ENCODE results near the gene CYP27A1. TPM values are rescaled to one million over a fixed set of nuclear protein-coding genes. Genes with fewer than 3 reads are reported as not detected.

The CYP27A1 gene
- total and polyA plus RNA-seq, 4 donors, result 38.3 to 110 (median 77.1) TPM

- TF ChIP-seq CTCF (IDR thresholded peaks at IDR 0.05; ENCODE audit: control extremely low read depth, extremely low read depth), result peak; percentile 24
- Histone ChIP-seq H3K36me3 (ENCODE audit: control insufficient read depth in 4 of 4, insufficient read depth in 4 of 4, low read length in 4 of 4) (no peaks in the 10 kb centered on the region), H3K4me1 (ENCODE audit: control insufficient read depth in 5 of 5, insufficient read depth in 5 of 5, low read length in 5 of 5) (peaks cover 0 to 5% (median 0%) of the 10 kb centered on the region in 5 donors), H3K9ac (ENCODE audit: insufficient read depth in 1 of 2, low read length in 2 of 2) (no peak overlapping the region), H3K27ac (ENCODE audit: low read depth in 1 of 2, low read length in 1 of 2) (no peak overlapping the region), H3K4me3 (no peak overlapping the region), H3K27me3 (ENCODE audit: control insufficient read depth in 3 of 3, insufficient read depth in 3 of 3, low read length in 2 of 3) (peaks cover 4 to 55% (median 49%) of the 10 kb centered on the region in 3 donors), H3K9me3 (ENCODE audit: control insufficient read depth in 4 of 4, insufficient read depth in 3 of 4, low read length in 3 of 4) (peaks cover 0 to 2% (median 0%) of the 10 kb centered on the region in 4 donors)
- 20% methylated on average over 16 of the region's 16 CpGs for WGBS, 2 donors
- ATAC-seq (ENCODE audit: insufficient read depth, low FRiP score) (peak; percentile 69), DNase-seq (peak; percentile 61 to 75 (median 68))
Measured at GRCh38 chr2:218852911-218853667, 71.1 kb downstream of the CYP27A1 start.

GRCh38 chr2:218853766-218854165 is 71.8 kb downstream of the CYP27A1 start:
- H3K4me1 ChIP-seq (ENCODE audit: control insufficient read depth in 5 of 5, insufficient read depth in 5 of 5, low read length in 5 of 5), result peaks cover 0 to 5% (median 0%) of the 10 kb centered on the region in 5 donors
- WGBS, 2 donors, result 31 to 36% methylated on average over 5 of the region's 5 CpGs
- TF ChIP-seq CTCF (IDR thresholded peaks at IDR 0.05; ENCODE audit: control extremely low read depth, extremely low read depth), result no peak
- DNase-seq (no peak), ATAC-seq (ENCODE audit: insufficient read depth, low FRiP score) (no peak)
- peaks cover 0 to 2% (median 0%) of the 10 kb centered on the region in 4 donors for H3K9me3 ChIP-seq (ENCODE audit: control insufficient read depth in 4 of 4, insufficient read depth in 3 of 4, low read length in 3 of 4)
- no peak overlapping the region for H3K4me3 ChIP-seq
- H3K27me3 ChIP-seq (ENCODE audit: control insufficient read depth in 3 of 3, insufficient read depth in 3 of 3, low read length in 2 of 3), result peaks cover 4 to 62% (median 56%) of the 10 kb centered on the region in 3 donors
- no peak overlapping the region for H3K27ac ChIP-seq (ENCODE audit: low read depth in 1 of 2, low read length in 1 of 2)
- no peaks in the 10 kb centered on the region for H3K36me3 ChIP-seq (ENCODE audit: control insufficient read depth in 4 of 4, insufficient read depth in 4 of 4, low read length in 4 of 4)
- no peak overlapping the region for H3K9ac ChIP-seq (ENCODE audit: insufficient read depth in 1 of 2, low read length in 2 of 2)

DNA sequence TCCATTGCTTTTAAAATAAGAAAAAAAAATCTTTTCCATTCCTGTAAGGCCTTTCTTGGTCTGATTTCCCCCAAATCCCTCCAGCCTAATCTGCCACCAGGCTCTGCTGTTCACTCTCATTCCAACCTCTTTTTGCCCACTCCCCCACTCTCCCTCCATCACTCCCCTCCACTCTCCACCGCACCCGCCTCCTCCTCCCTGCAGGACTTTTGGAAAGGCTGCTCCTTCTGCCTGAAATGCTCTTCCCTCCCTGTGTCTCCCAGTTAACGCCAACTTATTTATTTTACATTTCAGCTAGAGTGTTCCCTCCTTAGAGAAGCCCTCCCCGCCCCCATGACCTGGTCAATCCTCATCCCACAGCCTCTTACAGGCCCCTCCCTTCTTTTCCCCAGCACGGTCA is 72.9 kb downstream of the CYP27A1 start:
- no peaks in the 10 kb centered on the region for H3K36me3 ChIP-seq (ENCODE audit: control insufficient read depth in 4 of 4, insufficient read depth in 4 of 4, low read length in 4 of 4)
- peaks cover 4 to 63% (median 60%) of the 10 kb centered on the region in 3 donors for H3K27me3 ChIP-seq (ENCODE audit: control insufficient read depth in 3 of 3, insufficient read depth in 3 of 3, low read length in 2 of 3)
- TF ChIP-seq CTCF (IDR thresholded peaks at IDR 0.05; ENCODE audit: control extremely low read depth, extremely low read depth), result no peak
- H3K4me1 ChIP-seq (ENCODE audit: control insufficient read depth in 5 of 5, insufficient read depth in 5 of 5, low read length in 5 of 5), result peaks cover 0 to 5% (median 0%) of the 10 kb centered on the region in 5 donors
- no peak overlapping the region for H3K27ac ChIP-seq (ENCODE audit: low read depth in 1 of 2, low read length in 1 of 2)
- no peak overlapping the region for H3K4me3 ChIP-seq
- 47 to 48% methylated on average over 5 of the region's 5 CpGs for WGBS, 2 donors
- ATAC-seq (ENCODE audit: insufficient read depth, low FRiP score), result no peak
- H3K9me3 ChIP-seq (ENCODE audit: control insufficient read depth in 4 of 4, insufficient read depth in 3 of 4, low read length in 3 of 4), result peaks cover 0 to 2% (median 0%) of the 10 kb centered on the region in 4 donors
- H3K9ac ChIP-seq (ENCODE audit: insufficient read depth in 1 of 2, low read length in 2 of 2), result no peak overlapping the region
- DNase-seq, result no peak

Data from lung (tissue), 12 donors.